GM19023 (cell line): ENCODE measurements around the gene SCOC.

Experiments
- ATAC-seq: cut with Tn5 transposase; IDR thresholded peaks from one replicate; pipeline ENCODE4 v1.9.1; 2021; ENCODE audit warnings: mild to moderate bottlenecking, moderate library complexity; ENCODE audit not compliant: unreplicated experiment

SCOC gene

GRCh38 chr4:140373328-140374129, at the start of gene SCOC:
Gene SCOC (plus strand): TSS chr4:140373646. CDS start chr4:140379171, 5,525 bp downstream.
- peak; percentile 95 for ATAC-seq

- ATAC-seq: no peak
Measured at GRCh38 chr4:140326395-140326993, 47.0 kb upstream of the SCOC start.

GRCh38 chr4:140330311-140330900, 43.0 kb upstream of the SCOC start:
- ATAC-seq: no peak

- no peak for ATAC-seq
Measured at GRCh38 chr4:140331245-140331644, 42.2 kb upstream of the SCOC start.

- ATAC-seq: no peak
Measured at GRCh38 chr4:140331876-140332275, 41.6 kb upstream of the SCOC start.

- no peak for ATAC-seq
Measured at GRCh38 chr4:140332734-140333133, 40.7 kb upstream of the SCOC start.

GRCh38 chr4:140333523-140333922, 39.9 kb upstream of the SCOC start:
- no peak for ATAC-seq

GRCh38 chr4:140335076-140335475, 38.4 kb upstream of the SCOC start:
- ATAC-seq: no peak

- ATAC-seq: no peak
Measured at GRCh38 chr4:140336730-140337129, 36.7 kb upstream of the SCOC start.

GRCh38 chr4:140342620-140343019, 30.8 kb upstream of the SCOC start:
- ATAC-seq: no peak

GRCh38 chr4:140343303-140343702, 30.1 kb upstream of the SCOC start:
- ATAC-seq: peak; percentile 71

- ATAC-seq: no peak
Measured at GRCh38 chr4:140344101-140344500, 29.3 kb upstream of the SCOC start.

- no peak for ATAC-seq
Measured at GRCh38 chr4:140344621-140345020, 28.8 kb upstream of the SCOC start.

- ATAC-seq: no peak
Measured at GRCh38 chr4:140346136-140346535, 27.3 kb upstream of the SCOC start.

GRCh38 chr4:140349816-140350215, 23.6 kb upstream of the SCOC start:
- ATAC-seq: no peak

- ATAC-seq: no peak
Measured at GRCh38 chr4:140351093-140352075, 22.1 kb upstream of the SCOC start.

GRCh38 chr4:140353786-140354185, 19.7 kb upstream of the SCOC start:
- ATAC-seq: no peak

GRCh38 chr4:140355288-140355687, 18.2 kb upstream of the SCOC start:
- ATAC-seq: no peak

- ATAC-seq: no peak
Measured at GRCh38 chr4:140357868-140358267, 15.6 kb upstream of the SCOC start.

- no peak for ATAC-seq
Measured at GRCh38 chr4:140358281-140358680, 15.2 kb upstream of the SCOC start.
